Upper lobe of left lung (tissue), 6 donors: ENCODE results near the gene TRAPPC4. TPM values are rescaled to one million over a fixed set of nuclear protein-coding genes. Genes with fewer than 3 reads are reported as not detected.
"Not testable (repeated sequence)": the region's sequence is repeated elsewhere in the genome, so short reads cannot be mapped to it uniquely, and the experiment has no call there.

Experiments
- ATAC-seq, 2 donors: fragments of 200-7000 bp; cut with Tn5 transposase; one replicate each; pipeline ENCODE4 v1.9.1; 2022; ENCODE audit warnings: mild to moderate bottlenecking in 2 of 2, moderate library complexity in 2 of 2; ENCODE audit not compliant: low FRiP score in 2 of 2
- DNase-seq, 2 donors: peaks; one replicate each; pipeline ENCODE4 v3.0.0-alpha.2; 2019 to 2020
- H3K27ac ChIP-seq, 4 donors: fragments of 200-600 bp; sonication (generic); one replicate each; pipeline ENCODE4 v1.5.1; 2016 to 2019
- H3K27me3 ChIP-seq, 4 donors: fragments of 200-600 bp; sonication (generic); one replicate each; pipeline ENCODE4 v1.5.1; 2017 to 2019
- H3K36me3 ChIP-seq, 4 donors: fragments of 200-600 bp; sonication (generic); one replicate each; pipeline ENCODE4 v1.5.1; 2016 to 2019
- H3K4me1 ChIP-seq, 4 donors: fragments of 200-600 bp; sonication (generic); one replicate each; pipeline ENCODE4 v1.5.1; 2018 to 2019
- H3K4me3 ChIP-seq, 4 donors: fragments of 200-600 bp; sonication (generic); one replicate each; pipeline ENCODE4 v1.5.1; 2017 to 2019; ENCODE audit warnings: mild to moderate bottlenecking in 2 of 4, moderate library complexity in 1 of 4
- H3K9me3 ChIP-seq, 4 donors: fragments of 200-600 bp; sonication (generic); one replicate each; pipeline ENCODE4 v1.5.1; 2018 to 2019
- CTCF ChIP-seq, 6 experiments: fragments of 450-650 bp in 4 of 6; fragments of 200-600 bp in 2 of 6; sonication (generic) in 2 of 6; IDR thresholded peaks; one replicate each; pipeline ENCODE4 v1.5.1; 2016 to 2019; ENCODE audit warnings: antibody characterized with exemption in 6 of 6
- EP300 ChIP-seq, 4 donors: sonication (generic); formaldehyde crosslinking; IDR thresholded peaks; one replicate each; pipeline ENCODE4 v1.5.1; 2017; ENCODE audit warnings: antibody characterized with exemption in 4 of 4, control low read depth in 2 of 4
- POLR2A ChIP-seq, 4 donors: fragments of 450-650 bp; IDR thresholded peaks; one replicate each; pipeline ENCODE4 v1.5.1; 2016 to 2017; ENCODE audit warnings: antibody characterized with exemption in 4 of 4, mild to moderate bottlenecking in 2 of 4
- POLR2AphosphoS5 ChIP-seq, 2 donors: sonication (generic); formaldehyde crosslinking; IDR thresholded peaks; one replicate each; pipeline ENCODE4 v1.5.1; 2017; ENCODE audit warnings: antibody characterized with exemption in 2 of 2
- WGBS, 2 donors: methylation state at CpG; one replicate each; pipeline ENCODE4 v1.1.5; 2017 to 2018; 5-methylcytosine and 5-hydroxymethylcytosine counted together
- total RNA-seq, 6 donors: library from RNA; depleted of rRNA in 4 of 6; stranded (reverse); fragments of >200 nt in 4 of 6; gene quantifications; one replicate each; pipeline versions ENCODE4 v1.1.0 to v1.2.1, GENCODE V29; 2016 to 2021
- donor health status: DM: no; HTN: no; CAD: no; lungs with moderate emphysema.
- donor health status: DM: no; HTN: yes; CAD: no; lungs with severe emphysema.

The TRAPPC4 gene
- total RNA-seq, 6 donors from 2014 or later = 44.2 to 77.5 (median 63.6) TPM

- no peaks in the 10 kb centered on the region for H3K27me3 ChIP-seq
- H3K4me1 ChIP-seq = peaks cover 17 to 31% (median 21%) of the 10 kb centered on the region in 4 donors
- peak within 1 kb of the TSS; percentile 64 to 96 (median 88) for H3K4me3 ChIP-seq
- WGBS, 2 donors = 0 to 1% methylated on average over 42 to 58 of the region's 67 CpGs
- DNase-seq (peak; percentile 100), ATAC-seq (peak; percentile 98 to 99)
- H3K36me3 ChIP-seq = peaks cover 0 to 23% (median 7%) of the 10 kb centered on the region in 4 donors
- H3K27ac ChIP-seq = peak within 1 kb of the TSS; percentile 74 to 91 (median 84)
- TF ChIP-seq CTCF (IDR thresholded peaks at IDR 0.05) (peak in 5 of 6 experiments; percentile 83 to 98 (median 94)), POLR2A (IDR thresholded peaks at IDR 0.05) (peak in 2 of 4 donors; percentile 25 to 77), EP300 (IDR thresholded peaks at IDR 0.05) (no peak), POLR2AphosphoS5 (IDR thresholded peaks at IDR 0.05) (peak; percentile 29 to 78)
- no peaks in the 10 kb centered on the region for H3K9me3 ChIP-seq
Observed at GRCh38 chr11:119030329-119031047, 11.9 kb downstream of the TRAPPC4 start, which contains the start of gene SLC37A4. Gene SLC37A4 (minus strand): TSS chr11:119030877.

DNA sequence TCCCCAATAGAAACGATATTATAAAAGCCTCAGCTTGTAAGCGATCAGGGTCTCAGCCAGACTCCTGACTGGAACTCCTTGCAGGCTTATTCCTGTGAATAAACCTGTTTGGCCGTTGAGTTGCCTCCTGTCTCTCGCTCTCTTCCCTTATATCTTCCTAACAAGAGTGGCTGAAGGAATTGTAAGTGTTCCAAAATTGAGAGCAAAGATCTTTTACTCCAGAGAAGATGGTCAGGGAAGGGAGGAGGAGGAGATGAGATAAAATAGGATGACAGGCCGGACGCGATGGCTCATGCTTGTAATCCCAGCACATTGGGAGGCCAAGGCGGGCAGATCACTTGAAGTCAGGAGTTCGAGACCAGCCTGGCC is 13.3 kb downstream of the TRAPPC4 start:
- DNase-seq (no peak), ATAC-seq (no peak)
- Histone ChIP-seq H3K9me3 (no peaks in the 10 kb centered on the region), H3K27ac (no peak overlapping the region), H3K4me3 (no peak overlapping the region), H3K4me1 (peaks cover 17 to 25% (median 21%) of the 10 kb centered on the region in 4 donors), H3K36me3 (peaks cover 0 to 12% (median 2%) of the 10 kb centered on the region in 4 donors), H3K27me3 (no peaks in the 10 kb centered on the region)
- TF ChIP-seq POLR2AphosphoS5 (IDR thresholded peaks at IDR 0.05) (no peak), EP300 (IDR thresholded peaks at IDR 0.05) (no peak), CTCF (IDR thresholded peaks at IDR 0.05) (no peak), POLR2A (IDR thresholded peaks at IDR 0.05) (no peak)
- WGBS, 2 donors = 73 to 89% methylated on average over 9 of the region's 9 CpGs

DNA sequence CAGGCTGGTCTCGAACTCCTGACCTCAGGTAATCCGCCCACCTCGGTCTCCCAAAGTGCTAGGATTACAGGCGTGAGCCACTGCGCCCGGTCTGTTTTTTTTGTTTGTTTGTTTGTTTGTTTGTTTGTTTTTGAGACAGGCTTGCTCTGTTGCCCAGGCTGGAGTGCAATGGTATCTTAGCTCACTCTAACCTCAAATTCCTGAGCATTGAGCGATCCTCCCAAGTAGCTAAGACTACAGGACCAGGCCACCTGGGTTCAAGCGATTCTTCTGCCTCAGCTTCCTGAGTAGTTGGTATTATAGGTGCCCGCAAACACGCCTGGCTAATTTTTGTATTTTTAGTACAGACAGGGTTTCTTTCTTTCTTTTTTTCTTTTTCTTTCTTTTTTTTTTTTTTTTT is 14.9 kb downstream of the TRAPPC4 start:
- H3K4me1 ChIP-seq = peaks cover 17 to 25% (median 19%) of the 10 kb centered on the region in 4 donors
- WGBS, 2 donors = 77 to 86% methylated on average over 10 of the region's 10 CpGs
- DNase-seq, H3K4me3 ChIP-seq, H3K27me3 ChIP-seq, H3K9me3 ChIP-seq, ATAC-seq, H3K27ac ChIP-seq, H3K36me3 ChIP-seq: not testable (repeated sequence)

GRCh38 chr11:119034813-119035212 is 16.2 kb downstream of the TRAPPC4 start:
- H3K9me3 ChIP-seq = no peaks in the 10 kb centered on the region
- TF ChIP-seq POLR2AphosphoS5 (IDR thresholded peaks at IDR 0.05) = no peak
- TF ChIP-seq EP300 (IDR thresholded peaks at IDR 0.05) = no peak
- no peak for TF ChIP-seq CTCF (IDR thresholded peaks at IDR 0.05)
- TF ChIP-seq POLR2A (IDR thresholded peaks at IDR 0.05) = no peak

GRCh38 chr11:119038884-119039283 is 20.3 kb downstream of the TRAPPC4 start:
- Histone ChIP-seq H3K4me3 (no peak overlapping the region), H3K27me3 (no peaks in the 10 kb centered on the region), H3K4me1 (no peaks in the 10 kb centered on the region), H3K9me3 (no peaks in the 10 kb centered on the region), H3K36me3 (no peaks in the 10 kb centered on the region), H3K27ac (no peak overlapping the region)
- TF ChIP-seq POLR2A (IDR thresholded peaks at IDR 0.05) = no peak
- TF ChIP-seq CTCF (IDR thresholded peaks at IDR 0.05) = no peak
- TF ChIP-seq POLR2AphosphoS5 (IDR thresholded peaks at IDR 0.05) = no peak
- no peak for TF ChIP-seq EP300 (IDR thresholded peaks at IDR 0.05)
- WGBS, 2 donors = 83 to 90% methylated on average over 5 of the region's 5 CpGs
- no peak for ATAC-seq
- DNase-seq = no peak

More at GRCh38 chr11:119034813-119035212, 16.2 kb downstream of the TRAPPC4 start:
- ATAC-seq (no peak), DNase-seq (no peak)
- WGBS, 2 donors = 82 to 84% methylated on average over 3 of the region's 3 CpGs
- Histone ChIP-seq H3K4me3 (no peak overlapping the region), H3K36me3 (no peaks in the 10 kb centered on the region), H3K27ac (no peak overlapping the region), H3K4me1 (peaks cover 4 to 13% (median 8%) of the 10 kb centered on the region in 4 donors), H3K27me3 (no peaks in the 10 kb centered on the region)

DNA sequence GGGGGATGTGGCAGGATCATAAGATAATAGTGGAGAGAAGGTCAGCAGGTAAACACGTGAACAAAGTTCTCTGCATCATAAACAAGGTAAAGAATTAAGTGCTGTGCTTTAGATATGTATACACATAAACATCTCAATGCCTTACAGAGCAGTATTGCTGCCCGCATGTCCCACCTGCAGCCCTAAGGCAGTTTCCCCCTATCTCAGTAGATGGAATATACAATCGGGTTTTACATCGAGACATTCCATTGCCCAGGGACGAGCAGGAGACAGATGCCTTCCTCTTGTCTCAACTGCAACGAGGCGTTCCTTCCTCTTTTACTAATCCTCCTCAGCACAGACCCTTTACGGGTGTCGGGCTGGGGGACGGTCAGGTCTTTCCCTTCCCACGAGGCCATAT is 20.9 kb downstream of the TRAPPC4 start:
- not testable (repeated sequence) for DNase-seq, ATAC-seq, H3K36me3 ChIP-seq, H3K9me3 ChIP-seq, H3K4me3 ChIP-seq, H3K27me3 ChIP-seq, H3K27ac ChIP-seq, H3K4me1 ChIP-seq
- WGBS, 2 donors = 28 to 48% methylated on average over 11 of the region's 11 CpGs
